GM12878 (cell line): Measurements from ENCODE around the gene DUS2. TPM values are rescaled to one million over a fixed set of nuclear protein-coding genes. Genes with fewer than 3 reads are reported as not detected.

Source experiments
- ATAC-seq: fragments of 200-7000 bp; cut with Tn5 transposase; 3 replicates; pipeline ENCODE4 v1.9.1; 2020; ENCODE audit warnings: mild to moderate bottlenecking, moderate library complexity
- BruUV-seq: library from RNA; stranded (reverse); fragments of 400-500 nt; replicated peaks from 2 replicates; lab custom pipeline; 2021; lab: Mats Ljungman, UMichigan
- CTCF ChIA-PET: fragments of 300-600 bp; sonication (Branson Sonifier 250); formaldehyde crosslinking; extraction: SDS; loops from one replicate; lab custom pipeline; 2021; ENCODE audit warnings: inconsistent platforms; lab: Yijun Ruan, JAX
- POLR2A ChIA-PET: fragments of 350-600 bp; formaldehyde crosslinking; extraction: SDS; loops from one replicate; lab custom pipeline; 2021; ENCODE audit warnings: inconsistent platforms; lab: Charles Lee
- RAD21 ChIA-PET: fragments of 300-600 bp; sonication (Branson Sonifier 250); formaldehyde crosslinking; loops from one replicate; lab custom pipeline; 2023; ENCODE audit warnings: antibody characterized with exemption; ENCODE audit not compliant: unreplicated experiment; lab: Charles Lee
- SMC1A ChIA-PET: fragments of 300-600 bp; sonication (Branson Sonifier 250); formaldehyde crosslinking; loops from one replicate; lab custom pipeline; 2023; ENCODE audit not compliant: unreplicated experiment, uncharacterized antibody; lab: Charles Lee
- DNase-seq: peaks from one replicate; pipeline ENCODE4 v3.0.0-alpha.2; 2011; ENCODE audit warnings: low read depth, low spot score
- FAIRE-seq: peaks from 3 replicates; lab custom pipeline; 2011; peaks lifted over from hg19 to GRCh38; lab: Jason Lieb, UNC
- H2AFZ ChIP-seq: 2 replicates; pipeline ENCODE4 v1.6.0; 2011; ENCODE audit warnings: low read depth, low read length, control low read depth; ENCODE audit not compliant: control insufficient read depth
- H3K27ac ChIP-seq: 2 replicates; pipeline ENCODE4 v1.5.1; 2011; ENCODE audit warnings: control low read depth; ENCODE audit not compliant: control insufficient read depth, insufficient read depth
- H3K27me3 ChIP-seq, 2 experiments: replicated peaks in 1 of 2; 2 replicates each; pipeline versions ENCODE4 v1.6.0 to v1.6.1; 2011; ENCODE audit warnings: low read length in 1 of 2; ENCODE audit not compliant: control insufficient read depth in 2 of 2, insufficient read depth in 2 of 2
- H3K36me3 ChIP-seq, 2 experiments: 2 replicates each; pipeline ENCODE4 v1.5.1; 2011; ENCODE audit warnings: low read length in 1 of 2; ENCODE audit not compliant: control insufficient read depth in 2 of 2, insufficient read depth in 2 of 2
- H3K4me1 ChIP-seq: 2 replicates; pipeline ENCODE4 v1.6.1; 2011; ENCODE audit warnings: mild to moderate bottlenecking, low read length, moderate library complexity, mixed read lengths; ENCODE audit not compliant: control insufficient read depth, insufficient read depth
- H3K4me2 ChIP-seq: 2 replicates; pipeline ENCODE4 v1.6.0; 2011; ENCODE audit warnings: control low read depth; ENCODE audit not compliant: control insufficient read depth, insufficient read depth
- H3K4me3 ChIP-seq: fragments of 200-600 bp; sonication (generic); 2 replicates; pipeline ENCODE4 v1.5.1; 2016
- H3K79me2 ChIP-seq: 2 replicates; pipeline ENCODE4 v1.6.0; 2011; ENCODE audit warnings: low read length; ENCODE audit not compliant: control insufficient read depth, insufficient read depth
- H3K9ac ChIP-seq: 2 replicates; pipeline ENCODE4 v1.8.0; 2011; ENCODE audit warnings: low read length, control low read depth, mixed read lengths; ENCODE audit not compliant: control insufficient read depth, insufficient read depth
- H3K9me3 ChIP-seq: replicated peaks from 3 replicates; pipeline ENCODE4 v1.5.1; 2011; ENCODE audit warnings: mild to moderate bottlenecking, low read length; ENCODE audit not compliant: control insufficient read depth, insufficient read depth
- H4K20me1 ChIP-seq: 2 replicates; pipeline ENCODE4 v1.6.0; 2011; ENCODE audit not compliant: control insufficient read depth, insufficient read depth
- FOS ChIP-seq: IDR thresholded peaks from 3 replicates; pipeline ENCODE4 v1.6.1; 2011; ENCODE audit warnings: borderline replicate concordance; ENCODE audit not compliant: insufficient read length; ENCODE audit errors: extremely low read depth
- IKZF2 ChIP-seq, 2 experiments: fragments of 450-650 bp; IDR thresholded peaks; 2 replicates each; pipeline ENCODE4 v1.6.1; 2017; ENCODE audit warnings: mild to moderate bottlenecking in 2 of 2, moderate library complexity in 2 of 2
- PML ChIP-seq: IDR thresholded peaks from 2 replicates; pipeline ENCODE4 v1.6.1; 2012; ENCODE audit warnings: low read length, inconsistent platforms
- WGBS: methylation state at CpG from one replicate; pipeline ENCODE4 v1.1.6; 2016; ENCODE audit warnings: low lambda C conversion rate; ENCODE audit not compliant: insufficient replicate concordance, insufficient coverage; ENCODE audit errors: missing lambda C conversion rate; 5-methylcytosine and 5-hydroxymethylcytosine counted together
- in situ Hi-C: fragments of 300-500 bp; cut with MboI; formaldehyde crosslinking; loops from 9 replicates; pipeline ENCODE4 v1.14.3; 2018; ENCODE audit warnings: mixed read lengths
- intact Hi-C: fragments of 100-400 bp; cut with micrococcal nuclease; formaldehyde crosslinking; loops from one replicate; pipeline ENCODE4 v1.14.2; 2022; ENCODE audit not compliant: unreplicated experiment
- polyA plus RNA-seq, 11 experiments: library from polyadenylated mRNA; depleted of rRNA in 4 of 11; unstranded in 6 of 11; stranded (reverse) in 5 of 11; fragments of >200 nt; fragmentation: Nextera tagmentation in 4 of 11; fragmentation: Illumina TruSeq in 1 of 11; extraction: Ambion mirVana in 4 of 11; extraction: Trizol in 1 of 11; gene quantifications; 1 replicate in 1 of 11; 2 replicates in 10 of 11; pipeline versions ENCODE4 v1.2.1 to v1.2.3, GENCODE V29; 2011 to 2016; ENCODE audit warnings: inconsistent platforms in 2 of 11, missing spikeins in 2 of 11, low read depth in 1 of 11
- total RNA-seq, 4 experiments: library from RNA; depleted of rRNA in 3 of 4; stranded (reverse); fragments of >200 nt in 3 of 4; fragmentation: Illumina TruSeq in 1 of 4; extraction: Trizol in 1 of 4; gene quantifications; 2 replicates each; pipeline versions ENCODE4 v1.2.1 to v1.2.3, GENCODE V29; 2013 to 2021
- TF ChIP-seq, protein P1 (sequence below), 3 experiments: IDR thresholded peaks in 2 of 3; conservative IDR thresholded peaks in 1 of 3; 2 replicates each; pipeline ENCODE4 v1.5.1; 2011; ENCODE audit warnings: low read depth in 3 of 3, low read length in 3 of 3, mild to moderate bottlenecking in 3 of 3, control low read depth in 2 of 3, moderate library complexity in 2 of 3, inconsistent platforms in 1 of 3, mixed read lengths in 1 of 3; ENCODE audit not compliant: control insufficient read depth in 2 of 3, insufficient read depth in 1 of 3; ENCODE audit errors: extremely low read depth in 1 of 3
- TF ChIP-seq, protein P2 (sequence below): fragments of 450-650 bp; IDR thresholded peaks from 2 replicates; pipeline ENCODE4 v1.6.1; 2018; ENCODE audit warnings: borderline replicate concordance, mild to moderate bottlenecking; ENCODE audit not compliant: partially characterized antibody

DUS2 gene
- total and polyA plus RNA-seq, 10 of the 15 experiments (the other 5 are each of a cell fraction or from before 2014, with no cell fraction given), result 4.8 to 32.3 (median 25.5) TPM

DNA sequence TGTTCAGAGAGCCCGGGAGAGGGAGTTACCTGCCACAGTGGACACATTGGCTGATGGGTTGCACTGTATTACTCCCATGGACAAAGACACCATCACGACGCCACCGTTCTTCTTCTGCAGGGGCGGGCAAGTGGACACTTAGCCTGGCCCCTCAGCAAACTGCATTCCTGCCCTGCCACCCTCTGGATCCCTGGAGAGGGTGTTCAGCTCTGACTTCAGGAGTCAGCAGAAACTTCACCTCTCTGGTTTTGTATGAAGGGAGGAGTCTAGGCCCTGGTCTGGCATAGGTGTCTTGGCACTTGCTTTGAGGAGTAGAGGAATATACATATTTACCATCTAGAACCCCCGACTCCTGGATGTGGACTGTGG, 33.1 kb upstream of the DUS2 start:
- SMC1A ChIA-PET, result no interaction called here
- Histone ChIP-seq H3K27me3 (no peaks in the 10 kb centered on the region), H3K27ac (no peak overlapping the region), H3K9me3 (no peaks in the 10 kb centered on the region), H3K4me1 (peaks cover 36% of the 10 kb centered on the region), H3K4me2 (peak overlapping the region; percentile 27), H3K9ac (no peak overlapping the region), H3K36me3 (no peaks in the 10 kb centered on the region), H3K79me2 (no peaks in the 10 kb centered on the region), H2AFZ (no peak overlapping the region), H4K20me1 (no peaks in the 10 kb centered on the region), H3K4me3 (no peak overlapping the region)
- WGBS, result 63% methylated on average over 6 of the region's 6 CpGs
- BruUV-seq, result no TSS peak
- TF ChIP-seq FOS (no peak), IKZF2 (IDR thresholded peaks at IDR 0.05) (0 out of 4 replicates have a peak, but pooled peaks of 1 of the 2 experiments have one; percentile 2), PML (no peak)
- TF ChIP-seq, protein P1, sequence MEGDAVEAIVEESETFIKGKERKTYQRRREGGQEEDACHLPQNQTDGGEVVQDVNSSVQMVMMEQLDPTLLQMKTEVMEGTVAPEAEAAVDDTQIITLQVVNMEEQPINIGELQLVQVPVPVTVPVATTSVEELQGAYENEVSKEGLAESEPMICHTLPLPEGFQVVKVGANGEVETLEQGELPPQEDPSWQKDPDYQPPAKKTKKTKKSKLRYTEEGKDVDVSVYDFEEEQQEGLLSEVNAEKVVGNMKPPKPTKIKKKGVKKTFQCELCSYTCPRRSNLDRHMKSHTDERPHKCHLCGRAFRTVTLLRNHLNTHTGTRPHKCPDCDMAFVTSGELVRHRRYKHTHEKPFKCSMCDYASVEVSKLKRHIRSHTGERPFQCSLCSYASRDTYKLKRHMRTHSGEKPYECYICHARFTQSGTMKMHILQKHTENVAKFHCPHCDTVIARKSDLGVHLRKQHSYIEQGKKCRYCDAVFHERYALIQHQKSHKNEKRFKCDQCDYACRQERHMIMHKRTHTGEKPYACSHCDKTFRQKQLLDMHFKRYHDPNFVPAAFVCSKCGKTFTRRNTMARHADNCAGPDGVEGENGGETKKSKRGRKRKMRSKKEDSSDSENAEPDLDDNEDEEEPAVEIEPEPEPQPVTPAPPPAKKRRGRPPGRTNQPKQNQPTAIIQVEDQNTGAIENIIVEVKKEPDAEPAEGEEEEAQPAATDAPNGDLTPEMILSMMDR (IDR thresholded peaks at IDR 0.05 in 2 of 3, conservative IDR thresholded peaks at IDR 0.05 in 1 of 3; ENCODE audit: control insufficient read depth in 2 of 3, extremely low read depth in 1 of 3, insufficient read depth in 1 of 3, low read depth in 3 of 3, low read length in 3 of 3), result peak in 1 of 3 experiments; percentile 2; a peak in 1 of 6 replicates
- TF ChIP-seq, protein P2, sequence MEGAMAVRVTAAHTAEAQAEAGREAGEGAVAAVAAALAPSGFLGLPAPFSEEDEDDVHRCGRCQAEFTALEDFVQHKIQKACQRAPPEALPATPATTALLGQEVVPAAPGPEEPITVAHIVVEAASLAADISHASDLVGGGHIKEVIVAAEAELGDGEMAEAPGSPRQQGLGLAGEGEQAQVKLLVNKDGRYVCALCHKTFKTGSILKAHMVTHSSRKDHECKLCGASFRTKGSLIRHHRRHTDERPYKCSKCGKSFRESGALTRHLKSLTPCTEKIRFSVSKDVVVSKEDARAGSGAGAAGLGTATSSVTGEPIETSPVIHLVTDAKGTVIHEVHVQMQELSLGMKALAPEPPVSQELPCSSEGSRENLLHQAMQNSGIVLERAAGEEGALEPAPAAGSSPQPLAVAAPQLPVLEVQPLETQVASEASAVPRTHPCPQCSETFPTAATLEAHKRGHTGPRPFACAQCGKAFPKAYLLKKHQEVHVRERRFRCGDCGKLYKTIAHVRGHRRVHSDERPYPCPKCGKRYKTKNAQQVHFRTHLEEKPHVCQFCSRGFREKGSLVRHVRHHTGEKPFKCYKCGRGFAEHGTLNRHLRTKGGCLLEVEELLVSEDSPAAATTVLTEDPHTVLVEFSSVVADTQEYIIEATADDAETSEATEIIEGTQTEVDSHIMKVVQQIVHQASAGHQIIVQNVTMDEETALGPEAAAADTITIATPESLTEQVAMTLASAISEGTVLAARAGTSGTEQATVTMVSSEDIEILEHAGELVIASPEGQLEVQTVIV, result no peak
- ATAC-seq (no peak), FAIRE-seq (no peak), DNase-seq (no peak)
- RAD21 ChIA-PET, result interaction anchor here (2.1 kb wide), 1 partner anchor 51 kb away, joined by 6 read pairs; no protein-coding TSS in a partner anchor
- intact Hi-C loops (no loop called here), in situ Hi-C loops (loop anchor here (5.0 kb wide), 1 partner anchor 237 kb away; no protein-coding TSS in a partner anchor)
- CTCF ChIA-PET, result interaction anchor here (1.2 to 1.3 kb wide), 2 partner anchors 51 to 238 kb away, joined by 5 to 7 read pairs; no protein-coding TSS in a partner anchor
- POLR2A ChIA-PET, result interaction anchor here (1.4 to 1.5 kb wide), 2 partner anchors 25 to 84 kb away, joined by 5 to 6 read pairs; no protein-coding TSS in a partner anchor
